HG02938 (cell line): ENCODE results near the gene ADCY10.

Experiments
- ATAC-seq: cut with Tn5 transposase; IDR thresholded peaks from one replicate; pipeline ENCODE4 v1.9.1; 2021; ENCODE audit warnings: mild to moderate bottlenecking, moderate library complexity; ENCODE audit not compliant: unreplicated experiment

The ADCY10 gene

GRCh38 chr1:167928457-167928852 is 14.5 kb upstream of the ADCY10 start:
- no peak for ATAC-seq

- peak; percentile 53 for ATAC-seq
Observed at GRCh38 chr1:167927046-167927754, 13.3 kb upstream of the ADCY10 start.

- ATAC-seq: no peak
Observed at GRCh38 chr1:167926486-167926997, 12.6 kb upstream of the ADCY10 start.

GRCh38 chr1:167924543-167925231 is 10.8 kb upstream of the ADCY10 start:
- ATAC-seq: no peak

- no peak for ATAC-seq
Observed at GRCh38 chr1:167924102-167924501, 10.2 kb upstream of the ADCY10 start.

GRCh38 chr1:167923324-167924056 is 9.6 kb upstream of the ADCY10 start:
- no peak for ATAC-seq

- ATAC-seq: no peak
Observed at GRCh38 chr1:167922611-167923074, 8.7 kb upstream of the ADCY10 start.

GRCh38 chr1:167922023-167922422 is 8.1 kb upstream of the ADCY10 start:
- no peak for ATAC-seq

GRCh38 chr1:167916766-167917511 is 3.0 kb upstream of the ADCY10 start:
- ATAC-seq: no peak

GRCh38 chr1:167915569-167915968 is 1.6 kb upstream of the ADCY10 start:
- ATAC-seq: no peak

GRCh38 chr1:167912294-167912693 is 1.6 kb downstream of the ADCY10 start:
- no peak for ATAC-seq

- no peak for ATAC-seq
Observed at GRCh38 chr1:167911413-167911812, 2.5 kb downstream of the ADCY10 start.

- ATAC-seq: no peak
Observed at GRCh38 chr1:167910530-167910929, 3.4 kb downstream of the ADCY10 start.

- ATAC-seq: no peak
Observed at GRCh38 chr1:167909691-167910180, 4.2 kb downstream of the ADCY10 start.

- ATAC-seq: no peak
Observed at GRCh38 chr1:167905671-167906070, 8.3 kb downstream of the ADCY10 start.

- ATAC-seq: no peak
Observed at GRCh38 chr1:167905182-167905581, 8.8 kb downstream of the ADCY10 start.

GRCh38 chr1:167904652-167905130 is 9.2 kb downstream of the ADCY10 start:
- no peak for ATAC-seq

GRCh38 chr1:167900907-167901306 is 13.0 kb downstream of the ADCY10 start:
- no peak for ATAC-seq

- ATAC-seq: peak; percentile 79
Observed at GRCh38 chr1:167899253-167899681, 14.7 kb downstream of the ADCY10 start.

GRCh38 chr1:167898578-167899222 is 15.2 kb downstream of the ADCY10 start:
- no peak for ATAC-seq
